ENCODE data around the gene MYO1E.

DNA sequence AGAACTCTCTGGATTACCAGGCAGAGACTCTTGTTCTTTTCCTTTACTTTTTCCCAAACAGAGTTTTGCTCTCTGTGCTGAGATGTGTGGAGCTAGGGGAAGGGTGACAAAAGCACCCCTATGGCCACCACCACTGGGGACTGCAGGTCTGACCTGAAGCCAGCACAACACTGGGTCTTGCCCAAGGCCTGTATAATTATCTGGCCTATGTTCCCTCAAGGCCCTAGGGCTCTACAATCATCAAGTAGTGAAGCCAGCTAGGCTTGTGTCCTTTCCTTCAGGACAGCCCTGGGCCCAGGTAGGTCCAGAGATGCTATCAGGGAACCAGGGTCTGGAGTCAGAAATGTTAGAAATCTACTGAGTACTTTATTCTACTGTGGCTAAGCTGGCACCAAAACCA, 28.4 kb downstream of the MYO1E start:
- TF ChIP-seq, protein P1, sequence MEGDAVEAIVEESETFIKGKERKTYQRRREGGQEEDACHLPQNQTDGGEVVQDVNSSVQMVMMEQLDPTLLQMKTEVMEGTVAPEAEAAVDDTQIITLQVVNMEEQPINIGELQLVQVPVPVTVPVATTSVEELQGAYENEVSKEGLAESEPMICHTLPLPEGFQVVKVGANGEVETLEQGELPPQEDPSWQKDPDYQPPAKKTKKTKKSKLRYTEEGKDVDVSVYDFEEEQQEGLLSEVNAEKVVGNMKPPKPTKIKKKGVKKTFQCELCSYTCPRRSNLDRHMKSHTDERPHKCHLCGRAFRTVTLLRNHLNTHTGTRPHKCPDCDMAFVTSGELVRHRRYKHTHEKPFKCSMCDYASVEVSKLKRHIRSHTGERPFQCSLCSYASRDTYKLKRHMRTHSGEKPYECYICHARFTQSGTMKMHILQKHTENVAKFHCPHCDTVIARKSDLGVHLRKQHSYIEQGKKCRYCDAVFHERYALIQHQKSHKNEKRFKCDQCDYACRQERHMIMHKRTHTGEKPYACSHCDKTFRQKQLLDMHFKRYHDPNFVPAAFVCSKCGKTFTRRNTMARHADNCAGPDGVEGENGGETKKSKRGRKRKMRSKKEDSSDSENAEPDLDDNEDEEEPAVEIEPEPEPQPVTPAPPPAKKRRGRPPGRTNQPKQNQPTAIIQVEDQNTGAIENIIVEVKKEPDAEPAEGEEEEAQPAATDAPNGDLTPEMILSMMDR (IDR thresholded peaks at IDR 0.05): no peak
- TF ChIP-seq POLR2AphosphoS5 (IDR thresholded peaks at IDR 0.05): no peak
- TF ChIP-seq POLR2A (IDR thresholded peaks at IDR 0.05): no peak

Measured in prostate gland (tissue), 2 donors.